Erythroblast (primary cell): ENCODE results near the gene SMIM41.

ENCODE experiments used
- GATA1 ChIP-seq: IDR thresholded peaks from 2 replicates; pipeline ENCODE4 v1.6.1; 2011; ENCODE audit warnings: low read depth, mild to moderate bottlenecking, control low read depth, low read length, moderate library complexity
- POLR2A ChIP-seq: IDR thresholded peaks from 2 replicates; pipeline ENCODE4 v1.6.1; 2011; ENCODE audit warnings: mild to moderate bottlenecking, low read length

GRCh38 chr12:52055731-52056711, 23.5 kb upstream of the SMIM41 start:
- TF ChIP-seq POLR2A (no peak), GATA1 (no peak)
